Lower lobe of right lung (tissue), 2 donors: Measurements from ENCODE around the gene UBE2G2. TPM values are rescaled to one million over a fixed set of nuclear protein-coding genes. Genes with fewer than 3 reads are reported as not detected.

Experiments used
- ATAC-seq, 2 donors: fragments of 200-7000 bp; cut with Tn5 transposase; one replicate each; pipeline ENCODE4 v1.9.1; 2020 to 2022; ENCODE audit warnings: mild to moderate bottlenecking in 2 of 2, moderate library complexity in 2 of 2
- DNase-seq: peaks from one replicate; pipeline ENCODE4 v3.0.0-alpha.2; 2020
- H3K27ac ChIP-seq: fragments of 200-600 bp; one replicate; pipeline ENCODE4 v1.8.0; 2022
- H3K27me3 ChIP-seq: fragments of 200-600 bp; one replicate; pipeline ENCODE4 v1.8.0; 2022; ENCODE audit warnings: low read depth
- H3K36me3 ChIP-seq: fragments of 200-600 bp; one replicate; pipeline ENCODE4 v1.8.0; 2022; ENCODE audit warnings: mild to moderate bottlenecking
- H3K4me1 ChIP-seq: fragments of 200-600 bp; one replicate; pipeline ENCODE4 v1.8.0; 2022
- H3K4me3 ChIP-seq: fragments of 200-600 bp; one replicate; pipeline ENCODE4 v1.8.0; 2022; ENCODE audit warnings: mild to moderate bottlenecking
- H3K9me3 ChIP-seq: fragments of 200-600 bp; one replicate; pipeline ENCODE4 v1.8.0; 2022
- CTCF ChIP-seq: fragments of 200-600 bp; IDR thresholded peaks from one replicate; pipeline ENCODE4 v1.8.0; 2022; ENCODE audit warnings: antibody characterized with exemption, mild to moderate bottlenecking
- intact Hi-C: fragments of 100-400 bp; cut with DNase I; formaldehyde crosslinking; loops from one replicate; pipeline ENCODE4 v1.11.0; 2022
- total RNA-seq: library from RNA; stranded (reverse); fragmentation: NEBNext Ultra II Directional; extraction: Animal tissue kit (Norgen Biotek cat#: 25700); gene quantifications from one replicate; pipeline ENCODE4 v1.2.1, GENCODE V29; 2021
- donor health status: DM: no; HTN: yes; CAD: no; lungs with severe emphysema.

The UBE2G2 gene
- total RNA-seq, 1 donor from 2014 or later, result 76.9 TPM

GRCh38 chr21:44778094-44778493, 23.5 kb downstream of the UBE2G2 start:
- no peaks in the 10 kb centered on the region for H3K4me1 ChIP-seq
- H3K4me3 ChIP-seq, result no peak overlapping the region
- DNase-seq (no peak), ATAC-seq (no peak)
- intact Hi-C loops, result no loop called here
- no peaks in the 10 kb centered on the region for H3K27me3 ChIP-seq
- no peak for TF ChIP-seq CTCF
- H3K9me3 ChIP-seq, result no peaks in the 10 kb centered on the region
- H3K36me3 ChIP-seq, result peaks cover 60% of the 10 kb centered on the region
- H3K27ac ChIP-seq, result no peak overlapping the region

GRCh38 chr21:44774972-44775371, 26.6 kb downstream of the UBE2G2 start:
- H3K4me1 ChIP-seq, result no peaks in the 10 kb centered on the region
- ATAC-seq (no peak), DNase-seq (no peak)
- no peaks in the 10 kb centered on the region for H3K9me3 ChIP-seq
- H3K4me3 ChIP-seq, result no peak overlapping the region
- no peak for TF ChIP-seq CTCF
- H3K27ac ChIP-seq, result no peak overlapping the region
- intact Hi-C loops, result no loop called here
- peaks cover 82% of the 10 kb centered on the region for H3K36me3 ChIP-seq
- H3K27me3 ChIP-seq, result no peaks in the 10 kb centered on the region

- Histone ChIP-seq H3K27ac (no peak overlapping the region), H3K4me1 (no peaks in the 10 kb centered on the region), H3K27me3 (no peaks in the 10 kb centered on the region), H3K4me3 (no peak overlapping the region), H3K9me3 (no peaks in the 10 kb centered on the region), H3K36me3 (peaks cover 91% of the 10 kb centered on the region)
- intact Hi-C loops, result no loop called here
- no peak for ATAC-seq
- TF ChIP-seq CTCF, result no peak
- DNase-seq, result no peak
Observed at GRCh38 chr21:44773291-44773932, 28.2 kb downstream of the UBE2G2 start.

- peaks cover 87% of the 10 kb centered on the region for H3K36me3 ChIP-seq
- no peaks in the 10 kb centered on the region for H3K4me1 ChIP-seq
- H3K4me3 ChIP-seq, result no peak overlapping the region
- DNase-seq (no peak), ATAC-seq (peak in 1 of 2 donors; percentile 14)
- H3K27me3 ChIP-seq, result no peaks in the 10 kb centered on the region
- no peak overlapping the region for H3K27ac ChIP-seq
- TF ChIP-seq CTCF, result no peak
- H3K9me3 ChIP-seq, result no peaks in the 10 kb centered on the region
- intact Hi-C loops, result no loop called here
Observed at GRCh38 chr21:44771896-44772525, 29.6 kb downstream of the UBE2G2 start.

- Histone ChIP-seq H3K27me3 (no peaks in the 10 kb centered on the region), H3K4me1 (no peaks in the 10 kb centered on the region), H3K9me3 (no peaks in the 10 kb centered on the region), H3K27ac (no peak overlapping the region), H3K36me3 (peaks cover 48% of the 10 kb centered on the region), H3K4me3 (no peak overlapping the region)
- intact Hi-C loops, result no loop called here
- DNase-seq (no peak), ATAC-seq (no peak)
- no peak for TF ChIP-seq CTCF
Observed at GRCh38 chr21:44767834-44768831, 33.5 kb downstream of the UBE2G2 start.
